ENCODE results near the gene PCDHB6.
"Not testable (repeated sequence)": the region's sequence is repeated elsewhere in the genome, so short reads cannot be mapped to it uniquely, and the experiment has no call there.

Gene PCDHB6

GRCh38 chr5:141149812-141150211 is at the start of gene PCDHB6:
TSS of gene PCDHB6 (plus strand) at chr5:141150057. CDS start at chr5:141150258, 201 bp downstream.
- DNase-seq, result no peak

- peak in 1 of 2 experiments; percentile 10 for DNase-seq
Measured at GRCh38 chr5:141100243-141100805, 49.5 kb upstream of the PCDHB6 start, which contains the start of gene PCDHB3. TSS of gene PCDHB3 (plus strand) at chr5:141100473. CDS start at chr5:141100650, 177 bp downstream.

- no peak for DNase-seq
Measured at GRCh38 chr5:141101059-141101458, 48.8 kb upstream of the PCDHB6 start.

- DNase-seq, result not testable (repeated sequence)
Measured at GRCh38 chr5:141102070-141102469, 47.8 kb upstream of the PCDHB6 start.

GRCh38 chr5:141102471-141102870 is 47.4 kb upstream of the PCDHB6 start:
- not testable (repeated sequence) for DNase-seq

GRCh38 chr5:141105350-141105749 is 44.5 kb upstream of the PCDHB6 start:
- no peak for DNase-seq

GRCh38 chr5:141119250-141119649 is 30.6 kb upstream of the PCDHB6 start:
- DNase-seq, result no peak

- DNase-seq, result no peak
Measured at GRCh38 chr5:141121563-141121962, 28.3 kb upstream of the PCDHB6 start, which contains the start of gene PCDHB4. TSS of gene PCDHB4 (plus strand) at chr5:141121818. CDS start at chr5:141121999, 181 bp downstream.

GRCh38 chr5:141121985-141122384 is 27.9 kb upstream of the PCDHB6 start:
- no peak for DNase-seq

- DNase-seq, result not testable (repeated sequence)
Measured at GRCh38 chr5:141123396-141124135, 26.3 kb upstream of the PCDHB6 start.

GRCh38 chr5:141127305-141127704 is 22.6 kb upstream of the PCDHB6 start:
- no peak for DNase-seq

GRCh38 chr5:141135030-141135717 is 14.7 kb upstream of the PCDHB6 start, which contains the start of gene PCDHB5:
TSS of gene PCDHB5 (plus strand) at chr5:141135206. CDS start at chr5:141135435, 229 bp downstream.
- DNase-seq, result no peak

- DNase-seq, result no peak
Measured at GRCh38 chr5:141135718-141136266, 14.1 kb upstream of the PCDHB6 start.

- not testable (repeated sequence) for DNase-seq
Measured at GRCh38 chr5:141137346-141137745, 12.5 kb upstream of the PCDHB6 start.

- DNase-seq, result no peak
Measured at GRCh38 chr5:141150224-141150992, 551 bp downstream of the PCDHB6 start.

- DNase-seq, result no peak
Measured at GRCh38 chr5:141150993-141151325, 1.1 kb downstream of the PCDHB6 start.

- not testable (repeated sequence) for DNase-seq
Measured at GRCh38 chr5:141151632-141152031, 1.8 kb downstream of the PCDHB6 start.

GRCh38 chr5:141152096-141152495 is 2.2 kb downstream of the PCDHB6 start:
- not testable (repeated sequence) for DNase-seq

- DNase-seq, result no peak
Measured at GRCh38 chr5:141155540-141156374, 5.9 kb downstream of the PCDHB6 start.

GRCh38 chr5:141157356-141157755 is 7.5 kb downstream of the PCDHB6 start:
- DNase-seq, result not testable (repeated sequence)

GRCh38 chr5:141157901-141158300 is 8.0 kb downstream of the PCDHB6 start:
- DNase-seq, result not testable (repeated sequence)
